NCI-H748 (cell line): Measurements from ENCODE around the gene TMEM98.
"Not testable (repeated sequence)": the region's sequence is repeated elsewhere in the genome, so short reads cannot be mapped to it uniquely, and the experiment has no call there.

Experiments used
- DNase-seq: peaks from one replicate; lab custom pipeline; 2025; ENCODE audit not compliant: unreplicated experiment; lab: John Stamatoyannopoulos, UW

The TMEM98 gene

GRCh38 chr17:32927724-32928585 is at the start of gene TMEM98:
Gene TMEM98, plus strand, starts transcription at chr17:32928153. Its CDS starts 3,376 bp downstream, at chr17:32931529.
- DNase-seq: peak; percentile 60

- no peak for DNase-seq
These were observed 49.7 kb upstream of the TMEM98 start for GRCh38 chr17:32878211-32878610.

- DNase-seq: no peak
These were observed 48.8 kb upstream of the TMEM98 start for GRCh38 chr17:32879134-32879533.

- no peak for DNase-seq
These were observed 47.1 kb upstream of the TMEM98 start for GRCh38 chr17:32880671-32881453.

GRCh38 chr17:32882029-32882428 is 45.9 kb upstream of the TMEM98 start:
- no peak for DNase-seq

GRCh38 chr17:32882734-32883133 is 45.2 kb upstream of the TMEM98 start:
- DNase-seq: no peak

- peak; percentile 65 for DNase-seq
These were observed 41.0 kb upstream of the TMEM98 start for GRCh38 chr17:32886951-32887350.

- DNase-seq: not testable (repeated sequence)
These were observed 40.5 kb upstream of the TMEM98 start for GRCh38 chr17:32887410-32887809.

GRCh38 chr17:32894245-32894644 is 33.7 kb upstream of the TMEM98 start:
- no peak for DNase-seq

GRCh38 chr17:32896647-32897258 is 31.2 kb upstream of the TMEM98 start:
- no peak for DNase-seq

- DNase-seq: no peak
These were observed 28.5 kb upstream of the TMEM98 start for GRCh38 chr17:32899236-32900013.

- DNase-seq: no peak
These were observed 26.2 kb upstream of the TMEM98 start for GRCh38 chr17:32901743-32902142.

- DNase-seq: no peak
These were observed 23.9 kb upstream of the TMEM98 start for GRCh38 chr17:32903774-32904673.

- no peak for DNase-seq
These were observed 23.1 kb upstream of the TMEM98 start for GRCh38 chr17:32904891-32905290.

- no peak for DNase-seq
These were observed 20.4 kb upstream of the TMEM98 start for GRCh38 chr17:32907583-32907982.

GRCh38 chr17:32909787-32910369 is 18.1 kb upstream of the TMEM98 start:
- DNase-seq: peak; percentile 80

- no peak for DNase-seq
These were observed 17.2 kb upstream of the TMEM98 start for GRCh38 chr17:32910769-32911168.

GRCh38 chr17:32912218-32912897 is 15.6 kb upstream of the TMEM98 start:
- DNase-seq: peak; percentile 80

GRCh38 chr17:32913593-32913992 is 14.4 kb upstream of the TMEM98 start:
- DNase-seq: no peak
